Stimulated activated CD4-positive, alpha-beta T cell treated with anti-CD3 and anti-CD28 coated beads, Interleukin-15, amount 100 ng/mL, for 48 hours (primary cell): ENCODE data around the gene UBA52.
A peak's percentile ranks its signal among the peaks of the same experiment; 100 is the strongest.
"Not testable (repeated sequence)": the region's sequence is repeated elsewhere in the genome, so short reads cannot be mapped to it uniquely, and the experiment has no call there.

ENCODE experiments used
- DNase-seq, 2 donors: peaks; one replicate each; pipeline ENCODE4 v3.0.0-alpha.2; 2020; ENCODE audit warnings: low read depth in 2 of 2

Gene UBA52

GRCh38 chr19:18593367-18594095, 21.9 kb downstream of the UBA52 start:
- no peak for DNase-seq

GRCh38 chr19:18594096-18594823, 22.6 kb downstream of the UBA52 start:
- peak; percentile 34 to 75 for DNase-seq

- DNase-seq: no peak
Observed at GRCh38 chr19:18594824-18595373, 23.2 kb downstream of the UBA52 start.

DNA sequence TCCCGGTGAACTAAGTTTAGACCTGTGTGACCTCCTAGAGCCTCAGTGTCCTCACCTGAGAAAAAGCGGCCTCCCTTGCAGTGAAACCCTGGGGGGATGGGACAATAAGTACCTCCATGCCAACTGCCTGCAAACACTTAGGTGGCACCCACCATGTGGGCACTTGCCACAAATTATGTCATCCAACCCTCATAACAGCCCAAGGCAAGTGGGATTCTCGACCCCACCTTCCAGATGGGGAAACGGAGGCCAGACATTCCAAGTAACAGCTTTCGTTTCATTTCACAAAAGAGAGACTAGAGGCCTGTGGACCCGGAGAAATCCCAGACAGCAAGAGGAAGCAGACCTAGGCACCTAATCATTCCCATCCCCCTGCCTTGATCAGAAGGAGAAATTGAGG, 23.8 kb downstream of the UBA52 start:
- DNase-seq: no peak

- no peak for DNase-seq
Observed at GRCh38 chr19:18596752-18597157, 25.1 kb downstream of the UBA52 start.

GRCh38 chr19:18597809-18598660, 26.4 kb downstream of the UBA52 start:
- no peak for DNase-seq

DNA sequence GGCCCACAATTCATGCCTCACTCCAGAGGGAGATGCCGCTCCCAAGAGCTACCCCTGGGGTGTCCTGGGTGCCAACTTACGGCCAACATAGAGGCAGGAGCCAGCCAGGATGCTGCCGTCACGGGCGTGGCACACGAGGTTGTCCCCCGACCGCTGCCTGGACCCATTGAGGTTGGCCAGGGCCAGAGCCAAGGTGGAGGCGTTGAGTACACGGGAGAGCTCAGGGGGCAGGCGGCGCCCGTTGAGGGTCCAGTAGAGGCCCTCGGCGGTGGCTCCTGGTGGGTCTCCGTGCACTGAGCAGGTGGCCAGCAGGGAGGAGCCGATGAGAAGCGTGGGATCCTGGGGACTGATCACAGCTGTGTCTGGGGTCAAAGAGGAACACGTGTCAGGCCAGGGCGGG, 27.8 kb downstream of the UBA52 start:
- DNase-seq: no peak

DNA sequence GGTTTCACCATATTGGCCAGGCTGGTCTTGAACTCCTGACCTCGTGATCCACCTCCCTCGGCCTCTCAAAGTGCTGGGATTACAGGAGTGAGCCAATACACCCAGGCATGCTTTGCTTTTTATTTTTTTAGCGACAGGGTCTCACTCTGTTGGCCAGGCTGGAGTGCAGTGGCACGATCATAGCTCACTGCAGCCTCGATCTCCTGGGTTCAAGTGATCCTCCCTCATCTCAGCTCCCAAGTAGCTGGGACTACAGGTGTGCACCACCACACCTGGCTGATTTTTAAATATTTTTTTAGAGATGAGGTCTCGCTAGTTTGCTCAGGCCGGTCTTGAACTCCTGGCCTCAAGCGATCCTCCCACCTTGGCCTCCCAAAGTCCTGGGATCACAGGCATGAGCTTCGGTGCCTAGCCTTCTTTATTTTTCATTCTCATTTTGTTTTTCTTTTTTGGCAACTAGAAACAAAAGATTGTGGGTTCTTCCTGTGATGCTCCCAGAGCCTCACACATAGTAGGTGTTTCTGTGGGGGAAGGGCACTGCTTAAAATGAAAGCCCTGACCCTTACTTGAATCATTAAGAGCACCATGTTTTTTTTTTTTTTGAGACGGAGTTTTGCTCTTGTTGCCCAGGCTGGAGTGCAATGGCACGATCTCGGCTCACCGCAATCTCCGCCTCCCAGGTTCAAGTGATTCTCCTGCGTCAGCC, 29.2 kb downstream of the UBA52 start:
- DNase-seq: not testable (repeated sequence)

- DNase-seq: no peak
Observed at GRCh38 chr19:18601875-18602274, 30.2 kb downstream of the UBA52 start.

GRCh38 chr19:18603255-18603957, 31.7 kb downstream of the UBA52 start:
- DNase-seq: no peak

DNA sequence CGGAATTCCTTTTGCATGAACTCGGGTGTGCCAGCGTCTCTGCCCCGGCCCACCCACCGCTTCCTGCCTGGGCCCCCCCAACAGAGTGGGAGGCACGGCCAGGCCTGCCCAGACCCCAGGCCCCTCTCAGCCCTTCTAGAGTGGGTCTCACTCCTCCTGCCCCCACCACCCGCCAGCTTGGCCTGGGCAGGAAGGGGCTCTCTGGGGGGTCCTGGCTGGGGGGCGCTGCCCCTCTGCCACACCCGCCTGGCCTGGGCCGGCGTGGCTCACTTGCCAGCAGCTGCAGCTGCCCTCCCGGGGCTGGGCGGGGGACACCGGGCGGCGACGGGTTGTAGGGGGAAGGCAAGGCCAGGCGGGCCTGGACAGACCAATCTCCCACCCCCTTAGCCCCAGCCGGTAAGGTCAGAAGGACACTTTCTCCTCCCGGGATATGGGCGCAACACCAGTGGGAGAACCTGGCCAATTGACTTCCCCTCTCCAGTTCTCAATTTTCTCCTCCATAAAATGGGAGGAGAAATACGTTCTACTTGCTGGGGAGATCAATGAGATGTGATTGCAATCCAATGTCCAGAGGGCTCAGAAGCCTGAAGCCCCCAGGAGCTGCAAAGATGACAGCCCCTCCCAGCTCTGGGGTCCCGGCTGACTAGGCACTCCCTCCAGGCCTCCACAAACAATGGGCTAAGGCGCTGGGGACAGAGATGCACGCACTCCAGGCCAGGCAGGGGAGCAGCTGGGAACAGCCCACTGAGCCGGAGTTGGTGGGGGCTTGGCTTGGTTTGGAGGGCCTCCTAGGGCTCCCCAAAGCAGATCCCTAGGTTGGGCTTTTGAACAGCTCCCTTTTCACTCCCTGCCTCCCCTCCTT, 32.5 kb downstream of the UBA52 start:
- DNase-seq: no peak

DNA sequence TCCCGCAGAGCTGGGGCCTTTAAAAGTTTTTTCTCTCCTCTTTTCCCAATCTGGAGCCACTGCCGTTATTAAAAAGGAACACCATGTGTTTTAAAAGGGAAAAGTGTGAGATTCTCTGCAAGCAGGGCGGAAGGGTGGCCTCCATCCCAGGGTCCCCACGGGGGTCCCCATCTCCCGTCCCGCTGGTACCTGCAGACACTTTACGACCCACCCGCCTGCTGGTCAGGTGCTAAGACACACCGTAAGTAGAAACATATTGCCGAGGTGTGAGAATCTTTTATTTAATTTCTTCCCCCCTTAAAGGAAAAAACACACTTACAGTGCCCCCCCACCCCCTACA, 33.1 kb downstream of the UBA52 start:
- no peak for DNase-seq

DNA sequence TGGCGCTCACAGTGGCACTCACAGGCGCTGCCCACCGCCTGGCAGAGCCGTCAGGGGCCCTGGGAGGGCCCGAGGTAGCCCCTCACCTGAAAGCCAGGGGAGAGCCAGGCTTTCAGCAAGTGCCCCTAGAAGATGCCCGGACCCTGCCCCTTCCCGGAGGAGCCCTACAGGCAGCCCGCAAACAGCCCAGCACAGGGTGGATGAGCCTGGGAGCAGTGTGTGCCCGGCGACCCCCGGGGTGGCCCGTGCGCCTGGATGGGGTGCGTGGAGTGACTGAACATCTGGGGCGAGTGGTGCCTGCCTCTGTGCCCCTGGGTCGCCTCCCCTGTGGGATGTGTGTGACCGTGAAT, 33.5 kb downstream of the UBA52 start:
- no peak for DNase-seq

DNA sequence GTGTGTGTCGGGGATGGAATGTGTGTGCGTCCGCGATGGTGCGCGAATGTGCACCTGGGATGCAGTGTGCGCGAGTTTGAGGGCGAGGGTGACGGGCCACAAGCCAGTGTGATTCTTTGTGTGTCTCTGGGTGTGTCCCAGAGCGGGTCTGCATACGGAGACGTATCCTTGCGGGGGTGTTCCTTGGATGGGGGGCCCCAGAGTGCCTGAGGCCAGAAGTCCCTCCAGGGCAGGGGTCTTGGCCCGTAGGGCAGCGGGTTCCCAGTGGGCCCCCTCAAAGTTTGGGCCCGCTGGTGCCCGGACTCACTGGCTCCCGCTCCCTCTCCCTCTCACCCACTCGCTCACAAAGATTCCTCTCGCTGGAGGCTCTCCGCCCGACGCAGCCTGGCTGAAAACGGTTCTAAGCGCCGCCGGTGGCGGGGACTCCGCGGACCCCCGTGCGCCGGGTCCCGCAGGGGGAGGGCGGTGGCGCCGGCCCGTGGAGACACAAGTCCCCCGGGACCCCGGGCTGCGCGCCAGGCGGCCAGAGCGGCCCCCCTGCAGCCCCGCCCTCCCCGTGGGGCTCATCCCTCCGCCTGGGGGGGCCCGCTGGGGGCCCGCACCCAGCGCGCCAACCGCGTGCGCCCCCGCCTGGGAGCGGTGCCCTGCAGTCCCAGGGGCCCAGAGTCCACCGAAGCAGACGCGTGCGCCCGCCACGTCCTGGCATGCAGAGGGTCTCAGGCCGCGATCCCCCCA, 34.1 kb downstream of the UBA52 start:
- DNase-seq: no peak

GRCh38 chr19:18606281-18607225, 34.9 kb downstream of the UBA52 start, which contains the start of gene CRLF1:
Gene CRLF1, minus strand, starts transcription at chr19:18606799. Its CDS starts 143 bp downstream, at chr19:18606656.
- no peak for DNase-seq

DNA sequence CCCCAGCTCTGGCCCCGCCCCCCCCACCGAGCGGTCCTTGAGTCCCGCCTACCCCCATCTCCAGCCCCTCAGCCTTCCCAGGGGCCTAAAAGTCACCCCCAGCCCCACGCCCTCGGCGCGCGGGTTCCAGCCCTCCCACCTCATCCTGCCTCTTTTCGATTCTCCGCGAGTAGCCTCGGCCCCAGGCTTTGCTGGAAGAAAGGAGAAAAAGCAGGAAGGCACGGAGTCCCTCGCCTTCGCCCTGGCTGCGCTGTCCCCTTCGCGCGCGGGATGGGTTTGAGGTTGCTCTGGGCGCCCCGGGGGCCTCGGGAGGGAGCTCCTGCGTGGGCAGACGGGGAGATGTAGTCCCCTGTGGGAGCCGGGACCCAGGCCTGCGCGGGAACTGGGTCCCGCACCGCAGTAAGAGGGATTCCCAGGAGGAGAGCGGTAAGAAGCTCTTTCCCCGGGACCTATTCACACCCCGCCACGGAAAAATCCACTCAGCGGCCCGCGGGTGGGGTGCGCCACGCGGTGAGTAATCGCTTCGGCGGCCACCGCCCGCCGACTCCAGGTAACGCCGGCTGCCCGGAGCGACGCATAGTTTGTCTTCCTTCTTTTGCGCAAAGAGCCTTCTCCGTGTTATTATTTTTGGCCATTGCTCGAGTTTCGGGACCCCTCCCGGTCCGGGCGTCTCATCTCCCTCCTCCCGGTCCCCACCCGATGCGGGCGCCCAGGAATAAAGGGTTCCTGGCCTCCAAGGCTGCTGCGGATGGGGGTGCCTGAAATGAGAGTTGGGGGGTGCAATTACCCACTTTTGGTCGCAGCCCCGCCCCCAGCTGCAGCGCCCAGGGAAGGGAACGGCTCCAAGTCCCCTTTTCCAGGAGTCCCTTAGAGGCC, 35.8 kb downstream of the UBA52 start:
- DNase-seq: no peak
